K562 (cell line): ENCODE data around the gene B2M. TPM values are rescaled to one million over a fixed set of nuclear protein-coding genes. Genes with fewer than 3 reads are reported as not detected.

Experiments used
- ESRRA ChIP-seq: fragments of 450-650 bp; IDR thresholded peaks from 2 replicates; pipeline ENCODE4 v1.6.1; 2014; ENCODE audit warnings: low read depth, mild to moderate bottlenecking, moderate library complexity, borderline replicate concordance
- HLTF ChIP-seq: fragments of 450-650 bp; IDR thresholded peaks from 2 replicates; pipeline ENCODE4 v1.6.1; 2016
- ID3 ChIP-seq, 2 experiments: fragments of 250-450 bp in 1 of 2; fragments of 450-650 bp in 1 of 2; sonication (Bioruptor Pico) in 1 of 2; IDR thresholded peaks; 2 replicates each; pipeline versions ENCODE4 v1.6.1 to v1.8.0; 2016 to 2021; ENCODE audit warnings: mild to moderate bottlenecking in 2 of 2, moderate library complexity in 2 of 2, missing compliant biosample characterization in 1 of 2, missing genetic modification characterization in 1 of 2
- LEF1 ChIP-seq: fragments of 450-650 bp; IDR thresholded peaks from 2 replicates; pipeline ENCODE4 v1.6.1; 2016; ENCODE audit warnings: mild to moderate bottlenecking
- MXD1 ChIP-seq: fragments of 250-450 bp; sonication (Bioruptor Pico); IDR thresholded peaks from 2 replicates; pipeline ENCODE4 v1.8.0; 2021; ENCODE audit warnings: borderline replicate concordance, mild to moderate bottlenecking, moderate library complexity; ENCODE audit not compliant: poor library complexity, severe bottlenecking
- MYNN ChIP-seq, 2 experiments: sonication (generic); formaldehyde crosslinking in 1 of 2; IDR thresholded peaks; 2 replicates each; pipeline versions ENCODE4 v1.5.0 to v1.6.1; 2016 to 2020; ENCODE audit warnings: antibody characterized with exemption in 1 of 2, missing genetic modification reagents in 1 of 2
- RAD21 ChIP-seq, 2 experiments: fragments of 250-450 bp in 1 of 2; fragments of 450-650 bp in 1 of 2; sonication (Bioruptor Pico) in 1 of 2; formaldehyde crosslinking in 1 of 2; IDR thresholded peaks in 1 of 2; conservative IDR thresholded peaks in 1 of 2; 2 replicates each; pipeline versions ENCODE4 v1.4.0 to v1.8.0; 2020 to 2022; ENCODE audit warnings: mild to moderate bottlenecking in 2 of 2, moderate library complexity in 1 of 2
- REST ChIP-seq, 2 experiments: fragments of 450-650 bp; formaldehyde crosslinking in 1 of 2; IDR thresholded peaks; 2 replicates each; pipeline versions ENCODE4 v1.4.0 to v1.6.1; 2014 to 2020; ENCODE audit warnings: mild to moderate bottlenecking in 2 of 2, borderline replicate concordance in 1 of 2, low read depth in 1 of 2
- SRSF7 ChIP-seq: fragments of 200-400 bp; formaldehyde crosslinking; optimal IDR thresholded peaks from 2 replicates; pipeline ENCODE3; 2017; ENCODE audit warnings: mild to moderate bottlenecking, low read depth, low read length
- ZMIZ1 ChIP-seq, 2 experiments: fragments of 150-350 bp in 1 of 2; IDR thresholded peaks; 2 replicates each; pipeline ENCODE4 v1.6.1; 2012 to 2016; ENCODE audit warnings: low read depth in 2 of 2, low read length in 2 of 2, mild to moderate bottlenecking in 1 of 2, moderate library complexity in 1 of 2
- ZNF77 ChIP-seq: fragments of 250-450 bp; sonication (Bioruptor Pico); IDR thresholded peaks from 2 replicates; pipeline ENCODE4 v1.5.0; 2020
- ZSCAN29 ChIP-seq: fragments of 450-650 bp; IDR thresholded peaks from 2 replicates; pipeline ENCODE4 v1.6.1; 2017
- polyA plus RNA-seq, 8 experiments: library from polyadenylated mRNA; depleted of rRNA in 4 of 8; stranded (reverse) in 5 of 8; unstranded in 3 of 8; fragments of >200 nt; fragmentation: Nextera tagmentation in 2 of 8; fragmentation: Illumina TruSeq in 1 of 8; extraction: Ambion mirVana in 2 of 8; extraction: Trizol in 1 of 8; gene quantifications; 2 replicates each; pipeline versions ENCODE4 v1.2.1 to v1.2.3, GENCODE V29; 2011 to 2014; ENCODE audit warnings: inconsistent platforms in 1 of 8, missing spikeins in 1 of 8
- total RNA-seq, 7 experiments: library from RNA; depleted of rRNA in 6 of 7; stranded (reverse); fragments of >200 nt in 6 of 7; fragmentation: Illumina TruSeq in 2 of 7; extraction: Trizol in 2 of 7; gene quantifications; 2 replicates each; pipeline versions ENCODE4 v1.2.1 to v1.2.3, GENCODE V29; 2011 to 2021; ENCODE audit warnings: low replicate concordance in 1 of 7

B2M gene
- total and polyA plus RNA-seq, 9 of the 15 experiments (the other 6 are each of a cell fraction or from before 2014, with no cell fraction given) = 460 to 3,138 (median 1,032) TPM

- TF ChIP-seq MXD1 (CRISPR knock-in tag) = no peak
- peak; percentile 97 to 98 for TF ChIP-seq RAD21 (CRISPR knock-in tag; conservative IDR thresholded peaks at IDR 0.05 in 1 of 2, IDR thresholded peaks at IDR 0.05 in 1 of 2)
- peak in 1 of 2 experiments; percentile 54; a peak in 1 of 4 replicates for TF ChIP-seq ZMIZ1 (IDR thresholded peaks at IDR 0.05; ENCODE audit: low read depth in 2 of 2, low read length in 2 of 2)
- peak; percentile 73; the same call in 1 of the 2 replicates for TF ChIP-seq MYNN (IDR thresholded peaks at IDR 0.05)
- no peak for TF ChIP-seq MYNN (CRISPR knock-in tag; IDR thresholded peaks at IDR 0.05)
- no peak for TF ChIP-seq ZSCAN29
- peak; percentile 96 for TF ChIP-seq REST (IDR thresholded peaks at IDR 0.05; ENCODE audit: borderline replicate concordance)
- 0 out of 2 replicates have a peak, but pooled peaks have one; percentile 1 for TF ChIP-seq REST (CRISPR knock-in tag; IDR thresholded peaks at IDR 0.05; ENCODE audit: low read depth)
- no peak for TF ChIP-seq HLTF
- no peak for TF ChIP-seq ID3 (CRISPR knock-in tag; IDR thresholded peaks at IDR 0.05)
- peak; percentile 94 for TF ChIP-seq ID3 (tag; IDR thresholded peaks at IDR 0.05)
- no peak for TF ChIP-seq SRSF7
- no peak for TF ChIP-seq LEF1
- TF ChIP-seq ZNF77 (CRISPR knock-in tag) = no peak
- peak; percentile 50 for TF ChIP-seq ESRRA
Measured at GRCh38 chr15:44663410-44664308, 47.7 kb upstream of the B2M start, which contains the start of gene SPG11 (continued).
